Keratinocyte (primary cell): ENCODE results near the gene IGF1R. TPM values are rescaled to one million over a fixed set of nuclear protein-coding genes. Genes with fewer than 3 reads are reported as not detected.

Experiments used
- DNase-seq: peaks from one replicate; pipeline ENCODE4 v3.0.0-alpha.2; 2011; ENCODE audit warnings: low read depth, missing footprints, low spot score
- FAIRE-seq: peaks from 2 replicates; lab custom pipeline; 2011; peaks lifted over from hg19 to GRCh38; lab: Jason Lieb, UNC
- H2AFZ ChIP-seq: 2 replicates; pipeline ENCODE4 v1.6.0; 2012; ENCODE audit warnings: low read length, control low read depth, inconsistent platforms; ENCODE audit not compliant: control insufficient read depth
- H3K27ac ChIP-seq: 2 replicates; pipeline ENCODE4 v1.5.1; 2011; ENCODE audit warnings: low read length; ENCODE audit not compliant: control insufficient read depth, insufficient read depth
- H3K27me3 ChIP-seq: 3 replicates; pipeline ENCODE4 v1.6.0; 2011; ENCODE audit warnings: low read length; ENCODE audit not compliant: control insufficient read depth, insufficient read depth; ENCODE audit errors: extremely low read depth
- H3K36me3 ChIP-seq, 2 experiments: 2 replicates in 1 of 2; 3 replicates in 1 of 2; pipeline ENCODE4 v1.5.1; 2011; ENCODE audit warnings: low read length in 2 of 2, mild to moderate bottlenecking in 1 of 2; ENCODE audit not compliant: control insufficient read depth in 2 of 2, insufficient read depth in 2 of 2; ENCODE audit errors: extremely low read depth in 1 of 2
- H3K4me1 ChIP-seq: 3 replicates; pipeline ENCODE4 v1.5.1; 2011; ENCODE audit warnings: low read length; ENCODE audit not compliant: control insufficient read depth, insufficient read depth; ENCODE audit errors: extremely low read depth
- H3K4me2 ChIP-seq: 3 replicates; pipeline ENCODE4 v1.6.0; 2011; ENCODE audit warnings: low read depth, low read length; ENCODE audit not compliant: control insufficient read depth, insufficient read depth; ENCODE audit errors: extremely low read depth
- H3K4me3 ChIP-seq, 3 experiments: fragments of 200-600 bp in 1 of 3; sonication (generic) in 1 of 3; 2 replicates in 2 of 3; 3 replicates in 1 of 3; pipeline ENCODE4 v1.5.1; 2011 to 2016; ENCODE audit warnings: low read length in 3 of 3, mild to moderate bottlenecking in 3 of 3, control low read depth in 2 of 3, inconsistent platforms in 1 of 3, low read depth in 1 of 3, mixed read lengths in 1 of 3, mixed run types in 1 of 3, moderate library complexity in 1 of 3; ENCODE audit not compliant: control insufficient read depth in 2 of 3, insufficient read depth in 2 of 3; ENCODE audit errors: extremely low read depth in 1 of 3
- H3K79me2 ChIP-seq: 2 replicates; pipeline ENCODE4 v1.6.0; 2012; ENCODE audit warnings: low read length; ENCODE audit not compliant: control insufficient read depth, insufficient read depth
- H3K9ac ChIP-seq: 3 replicates; pipeline ENCODE4 v1.6.0; 2011; ENCODE audit warnings: low read length; ENCODE audit not compliant: control insufficient read depth, insufficient read depth; ENCODE audit errors: extremely low read depth
- H3K9me1 ChIP-seq: 3 replicates; pipeline ENCODE4 v1.6.0; 2011; ENCODE audit warnings: low read length; ENCODE audit not compliant: control insufficient read depth, insufficient read depth; ENCODE audit errors: extremely low read depth
- H3K9me3 ChIP-seq: 2 replicates; pipeline ENCODE4 v1.5.1; 2012; ENCODE audit warnings: low read depth, low read length; ENCODE audit not compliant: control insufficient read depth
- H4K20me1 ChIP-seq: 3 replicates; pipeline ENCODE4 v1.6.0; 2011; ENCODE audit warnings: low read length; ENCODE audit not compliant: control insufficient read depth, insufficient read depth; ENCODE audit errors: extremely low read depth
- EZH2 ChIP-seq: IDR thresholded peaks from one replicate; pipeline ENCODE4 v1.6.1; 2012; ENCODE audit warnings: inconsistent platforms, mild to moderate bottlenecking, low read length, moderate library complexity
- dilution Hi-C: fragments of 300-500 bp; cut with MboI; formaldehyde crosslinking; loops from one replicate; pipeline ENCODE4 v1.7.0; 2020; ENCODE audit warnings: low sequenced_read_pairs; ENCODE audit not compliant: extremely low pct_ligation_motif_present
- polyA plus RNA-seq, 5 experiments: library from polyadenylated mRNA; depleted of rRNA in 3 of 5; stranded (reverse) in 3 of 5; stranded (forward) in 1 of 5; unstranded in 1 of 5; fragments of >200 nt; gene quantifications; 1 replicate in 1 of 5; 2 replicates in 3 of 5; 3 replicates in 1 of 5; pipeline versions ENCODE4 v1.2.1 to v1.2.3, GENCODE V29; 2011 to 2012; ENCODE audit warnings: missing spikeins in 2 of 5, low read depth in 1 of 5, low replicate concordance in 1 of 5
- TF ChIP-seq, protein P1 (sequence below), 3 experiments: IDR thresholded peaks in 1 of 3; conservative IDR thresholded peaks in 1 of 3; optimal IDR thresholded peaks in 1 of 3; 2 replicates in 2 of 3; 3 replicates in 1 of 3; pipeline versions ENCODE3 to v1.5.1; 2011; ENCODE audit warnings: low read length in 3 of 3, mild to moderate bottlenecking in 3 of 3, moderate library complexity in 2 of 3, control low read depth in 1 of 3, inconsistent platforms in 1 of 3; ENCODE audit not compliant: insufficient read depth in 2 of 3; ENCODE audit errors: extremely low read depth in 1 of 3

IGF1R gene
- polyA plus RNA-seq, 1 donor (not counting 4 experiments of a cell fraction or from before 2014, with no cell fraction given): 14.5 TPM

GRCh38 chr15:98842973-98843285 lies 194.6 kb downstream of the IGF1R start:
- H3K9ac ChIP-seq: no peak overlapping the region
- H3K36me3 ChIP-seq: peaks cover 0 to 4% of the 10 kb centered on the region in 2 experiments
- H3K27ac ChIP-seq: no peak overlapping the region
- H3K79me2 ChIP-seq: peaks cover 86% of the 10 kb centered on the region
- H3K27me3 ChIP-seq: no peaks in the 10 kb centered on the region
- H3K4me2 ChIP-seq: no peak overlapping the region
- dilution Hi-C loops: no loop called here
- no peaks in the 10 kb centered on the region for H3K9me1 ChIP-seq
- no peaks in the 10 kb centered on the region for H3K4me1 ChIP-seq
- DNase-seq: no peak
- H4K20me1 ChIP-seq: no peaks in the 10 kb centered on the region
- no peak overlapping the region for H2AFZ ChIP-seq
- TF ChIP-seq EZH2: no peak
- TF ChIP-seq, protein P1, sequence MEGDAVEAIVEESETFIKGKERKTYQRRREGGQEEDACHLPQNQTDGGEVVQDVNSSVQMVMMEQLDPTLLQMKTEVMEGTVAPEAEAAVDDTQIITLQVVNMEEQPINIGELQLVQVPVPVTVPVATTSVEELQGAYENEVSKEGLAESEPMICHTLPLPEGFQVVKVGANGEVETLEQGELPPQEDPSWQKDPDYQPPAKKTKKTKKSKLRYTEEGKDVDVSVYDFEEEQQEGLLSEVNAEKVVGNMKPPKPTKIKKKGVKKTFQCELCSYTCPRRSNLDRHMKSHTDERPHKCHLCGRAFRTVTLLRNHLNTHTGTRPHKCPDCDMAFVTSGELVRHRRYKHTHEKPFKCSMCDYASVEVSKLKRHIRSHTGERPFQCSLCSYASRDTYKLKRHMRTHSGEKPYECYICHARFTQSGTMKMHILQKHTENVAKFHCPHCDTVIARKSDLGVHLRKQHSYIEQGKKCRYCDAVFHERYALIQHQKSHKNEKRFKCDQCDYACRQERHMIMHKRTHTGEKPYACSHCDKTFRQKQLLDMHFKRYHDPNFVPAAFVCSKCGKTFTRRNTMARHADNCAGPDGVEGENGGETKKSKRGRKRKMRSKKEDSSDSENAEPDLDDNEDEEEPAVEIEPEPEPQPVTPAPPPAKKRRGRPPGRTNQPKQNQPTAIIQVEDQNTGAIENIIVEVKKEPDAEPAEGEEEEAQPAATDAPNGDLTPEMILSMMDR (optimal IDR thresholded peaks at IDR 0.05 in 1 of 3, IDR thresholded peaks at IDR 0.05 in 1 of 3, conservative IDR thresholded peaks at IDR 0.05 in 1 of 3; ENCODE audit: extremely low read depth in 1 of 3, insufficient read depth in 2 of 3, low read length in 3 of 3): no peak
- no peaks in the 10 kb centered on the region for H3K9me3 ChIP-seq
- no peak for FAIRE-seq
- H3K4me3 ChIP-seq: no peak overlapping the region

DNA sequence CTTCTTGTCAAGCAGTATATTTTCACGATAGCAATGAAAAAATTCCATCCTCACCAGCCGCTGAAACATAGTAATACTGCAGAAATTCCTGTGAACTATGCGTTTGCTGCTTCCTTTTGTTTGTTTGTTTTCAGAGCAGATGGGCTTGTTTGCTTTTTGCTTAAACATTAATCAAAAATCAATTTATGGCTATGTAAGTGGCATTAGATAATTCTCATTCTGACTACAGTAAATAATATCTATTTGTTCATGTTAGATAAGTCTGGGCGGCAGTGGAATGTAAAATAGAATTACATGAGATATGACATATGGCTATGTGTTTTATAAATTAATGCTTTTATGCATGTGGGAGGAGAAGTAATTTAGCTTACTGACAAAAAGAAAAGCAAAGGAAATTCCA lies 195.5 kb downstream of the IGF1R start:
- FAIRE-seq: no peak
- peaks cover 85% of the 10 kb centered on the region for H3K79me2 ChIP-seq
- no peak overlapping the region for H3K27ac ChIP-seq

More for the DNA sequence above, 195.5 kb downstream of the IGF1R start:
- Histone ChIP-seq H3K9me3 (no peaks in the 10 kb centered on the region), H2AFZ (no peak overlapping the region), H3K4me3 (no peak overlapping the region), H3K36me3 (peaks cover 0 to 4% of the 10 kb centered on the region in 2 experiments), H3K4me2 (no peak overlapping the region), H3K9me1 (no peaks in the 10 kb centered on the region), H3K9ac (no peak overlapping the region), H3K4me1 (no peaks in the 10 kb centered on the region), H4K20me1 (no peaks in the 10 kb centered on the region), H3K27me3 (no peaks in the 10 kb centered on the region)
- DNase-seq: no peak
- dilution Hi-C loops: no loop called here
- TF ChIP-seq, protein P1 (optimal IDR thresholded peaks at IDR 0.05 in 1 of 3, IDR thresholded peaks at IDR 0.05 in 1 of 3, conservative IDR thresholded peaks at IDR 0.05 in 1 of 3; ENCODE audit: extremely low read depth in 1 of 3, insufficient read depth in 2 of 3, low read length in 3 of 3): no peak
- no peak for TF ChIP-seq EZH2
